ENCODE measurements around the gene PHF12. TPM values are rescaled to one million over a fixed set of nuclear protein-coding genes. Genes with fewer than 3 reads are reported as not detected.
A peak's percentile ranks its signal among the peaks of the same experiment; 100 is the strongest.
"Not testable (repeated sequence)": the region's sequence is repeated elsewhere in the genome, so short reads cannot be mapped to it uniquely, and the experiment has no call there.

Gene PHF12
- total RNA-seq, 1 donor from 2014 or later, result 16.8 TPM

DNA sequence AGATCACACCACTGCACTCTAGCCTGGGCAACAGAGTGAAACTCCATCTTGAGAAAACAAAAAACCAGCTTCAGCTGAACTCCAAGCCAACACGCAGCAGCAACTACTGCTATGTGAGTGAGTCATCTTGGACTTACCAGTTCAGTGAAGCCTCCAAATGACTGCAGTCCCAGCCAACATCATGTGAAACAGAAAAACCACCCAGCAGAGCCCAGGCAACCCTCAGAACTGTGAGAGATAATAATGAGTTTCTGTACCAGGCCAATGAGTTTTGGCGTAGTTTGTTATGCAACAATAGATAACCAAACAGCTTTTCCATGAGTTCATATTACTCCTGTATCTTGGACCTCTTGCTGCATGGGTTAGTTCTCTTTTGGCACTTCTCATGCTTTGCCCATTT lies 23.3 kb downstream of the PHF12 start:
- no peak for DNase-seq

DNA sequence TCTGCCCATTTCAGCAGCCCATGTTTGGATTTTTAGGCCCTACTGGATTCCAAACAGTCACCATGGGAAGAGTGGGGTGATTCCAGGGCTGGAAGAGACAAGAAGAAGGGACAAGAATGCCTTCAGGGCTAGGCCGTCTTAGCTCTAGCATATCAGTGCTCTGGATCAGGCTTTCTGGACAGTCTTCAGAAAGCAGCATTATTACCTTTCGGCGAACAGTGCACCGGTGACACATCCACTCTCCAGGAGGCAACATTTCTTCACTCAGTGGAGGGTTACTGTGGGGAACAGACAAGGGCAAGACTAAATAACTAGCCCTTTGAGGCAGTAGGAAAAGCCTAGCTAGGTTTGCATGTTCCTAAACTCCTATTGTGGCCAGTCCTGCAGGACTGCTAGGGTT lies 24.5 kb downstream of the PHF12 start:
- DNase-seq, result no peak

- DNase-seq, result no peak
Measured at GRCh38 chr17:28926366-28926765, 25.0 kb downstream of the PHF12 start.

DNA sequence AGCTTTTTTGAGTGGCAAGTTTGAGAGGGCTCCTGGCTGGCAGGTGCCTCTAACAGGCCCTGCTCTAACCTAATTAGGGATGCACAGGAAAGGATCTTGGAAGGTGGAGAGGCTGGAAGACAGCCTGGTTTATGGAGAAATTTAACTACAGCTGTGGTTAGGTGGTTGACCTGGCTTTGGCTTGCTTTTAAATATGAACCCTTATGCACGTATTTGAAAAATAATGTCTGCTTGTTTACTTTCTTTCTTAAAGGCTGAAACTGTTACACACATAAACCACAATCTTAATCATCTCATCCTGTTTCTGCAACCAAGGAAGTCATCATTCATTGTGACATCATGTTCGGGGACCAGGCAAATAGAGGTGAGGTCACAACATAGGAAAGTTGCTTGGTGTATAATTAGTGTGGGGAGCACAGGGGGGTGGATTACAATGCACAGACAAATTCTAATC lies 25.4 kb downstream of the PHF12 start:
- DNase-seq, result peak; percentile 92

GRCh38 chr17:28920201-28920600 lies 31.1 kb downstream of the PHF12 start:
- no peak for DNase-seq

- DNase-seq, result no peak
Measured at GRCh38 chr17:28918295-28918694, 33.0 kb downstream of the PHF12 start.

DNA sequence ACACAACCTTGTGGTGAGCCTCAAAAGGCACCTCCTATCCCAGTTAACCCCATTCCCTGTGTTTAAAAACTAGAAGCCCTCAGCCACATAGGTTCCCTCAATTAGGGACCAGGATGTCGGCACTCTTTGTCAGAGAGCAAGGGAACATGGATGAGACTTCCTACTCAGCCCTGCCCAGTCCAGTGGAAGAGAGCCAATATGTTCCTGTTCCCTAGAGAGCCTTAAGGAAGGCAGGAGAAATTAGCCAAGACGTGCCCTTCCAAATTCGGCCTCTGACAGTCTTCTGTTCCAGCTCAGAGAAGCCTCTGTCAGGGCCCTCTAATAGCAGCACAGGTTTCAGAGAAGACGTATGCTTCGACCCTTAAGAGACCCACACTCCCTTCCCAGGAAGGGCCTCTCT lies 33.9 kb downstream of the PHF12 start:
- DNase-seq, result no peak

- no peak for DNase-seq
Measured at GRCh38 chr17:28917029-28917428, 34.3 kb downstream of the PHF12 start.

DNA sequence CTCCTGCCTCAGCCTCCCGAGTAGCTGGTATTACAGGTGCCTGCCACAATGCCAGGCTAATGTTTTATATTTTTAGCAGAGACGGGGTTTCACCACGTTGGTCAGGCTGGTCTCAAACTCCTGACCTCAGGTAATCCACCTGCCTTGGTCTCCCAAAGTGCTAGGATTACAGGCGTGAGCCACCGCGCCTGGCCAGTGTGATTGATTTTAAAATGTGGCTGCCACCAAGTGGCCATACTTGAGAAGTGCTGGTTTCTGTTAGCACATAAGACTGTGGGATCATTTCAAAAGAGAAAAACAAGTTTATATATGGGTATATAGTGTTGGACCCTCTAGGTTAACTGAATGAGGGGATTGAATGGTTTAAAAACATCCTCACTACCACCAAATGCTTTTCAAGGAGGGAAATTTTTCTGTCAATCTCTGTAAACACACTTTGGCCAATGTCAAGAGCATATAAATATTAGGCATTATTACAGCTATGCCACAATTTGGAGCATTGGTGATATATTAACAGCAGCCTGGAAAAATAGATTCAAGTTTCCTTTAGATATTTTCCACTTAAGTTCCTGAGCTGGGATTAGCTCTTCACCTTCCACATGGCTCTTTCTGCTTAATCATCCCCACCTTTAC lies 34.9 kb downstream of the PHF12 start:
- peak; percentile 75 for DNase-seq

- no peak for DNase-seq
Measured at GRCh38 chr17:28912938-28913333, 38.4 kb downstream of the PHF12 start.

- peak; percentile 85 for DNase-seq
Measured at GRCh38 chr17:28912281-28912937, 38.9 kb downstream of the PHF12 start.

GRCh38 chr17:28911411-28912045 lies 39.8 kb downstream of the PHF12 start:
- no peak for DNase-seq

DNA sequence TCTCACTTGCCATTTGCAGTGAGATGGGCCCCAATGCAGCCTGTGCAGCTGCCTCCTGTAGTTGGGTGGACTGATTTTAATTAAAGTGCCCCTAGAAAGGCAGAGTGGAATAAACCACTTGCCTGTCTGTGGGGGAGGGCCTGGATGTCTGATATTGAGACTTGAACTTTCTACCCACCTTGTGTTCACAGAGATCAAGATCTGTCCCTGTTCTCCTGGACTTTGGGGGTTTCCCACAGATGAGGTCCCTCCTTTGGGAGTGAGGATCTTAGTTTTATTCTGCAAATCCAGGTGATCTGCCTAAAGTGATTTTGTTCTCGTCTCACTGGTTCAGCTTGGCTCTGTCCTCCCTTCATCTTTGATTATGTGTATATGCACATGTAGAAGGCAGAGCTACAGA lies 40.8 kb downstream of the PHF12 start:
- DNase-seq, result no peak

GRCh38 chr17:28908640-28909167 lies 42.6 kb downstream of the PHF12 start:
- DNase-seq, result peak; percentile 75

GRCh38 chr17:28907709-28908475 lies 43.4 kb downstream of the PHF12 start:
- no peak for DNase-seq

DNA sequence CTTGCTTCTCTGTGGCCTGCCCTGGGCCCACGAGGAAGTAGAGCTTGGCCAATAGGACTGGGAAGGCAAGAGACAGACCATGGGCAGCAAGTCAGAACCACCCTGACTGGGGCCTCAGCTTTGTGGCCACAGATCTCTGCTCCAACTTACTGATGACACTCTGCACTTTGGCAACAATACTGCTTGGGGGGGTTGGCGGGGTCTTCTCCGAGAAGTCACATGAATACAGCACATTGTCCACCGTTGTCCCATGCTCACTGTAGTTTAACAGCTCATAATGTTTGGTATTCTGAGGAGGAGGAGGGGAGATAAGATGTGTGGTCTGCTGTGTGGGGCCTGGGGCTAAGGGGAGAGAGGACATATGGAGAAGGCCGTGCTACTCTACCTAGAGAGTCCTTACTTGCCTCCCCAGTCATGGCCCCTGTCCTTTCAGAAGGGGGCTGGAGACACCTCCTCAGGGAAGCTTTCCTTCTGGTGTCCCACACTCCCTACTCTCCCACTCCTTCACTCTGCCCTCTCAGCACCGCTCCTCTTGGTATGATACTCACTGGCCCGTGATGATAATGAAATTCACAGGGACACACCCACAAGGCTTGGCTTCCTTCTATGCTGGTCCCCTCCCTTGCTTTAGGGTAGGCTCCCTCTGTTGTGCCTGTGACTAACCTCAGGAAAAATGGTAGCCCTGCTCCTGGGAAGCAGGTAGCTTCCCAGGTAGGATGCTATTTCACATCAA lies 44.4 kb downstream of the PHF12 start:
- no peak for DNase-seq

DNA sequence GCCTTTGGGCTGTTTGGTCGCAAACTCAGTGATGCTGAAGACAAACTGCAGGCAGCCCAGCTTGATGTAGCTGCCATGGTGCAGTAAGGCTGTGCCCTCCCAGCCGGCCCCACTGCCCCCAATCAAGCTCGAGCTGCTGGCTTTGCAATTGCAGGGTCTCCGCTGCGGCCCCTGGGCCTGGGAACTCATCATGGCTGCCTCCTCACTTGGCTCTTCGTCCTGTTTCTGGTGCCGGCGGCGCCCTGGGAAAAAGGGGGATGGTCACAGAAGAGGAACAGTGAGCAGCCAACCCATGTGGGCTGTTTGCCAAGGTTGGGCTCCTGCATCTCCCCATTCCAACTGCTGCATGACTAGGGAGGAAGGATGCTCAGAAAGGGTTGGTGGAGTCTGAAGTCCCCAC lies 45.0 kb downstream of the PHF12 start:
- DNase-seq, result no peak

- no peak for DNase-seq
Measured at GRCh38 chr17:28904800-28905199, 46.5 kb downstream of the PHF12 start.

GRCh38 chr17:28903546-28903841 lies 47.8 kb downstream of the PHF12 start:
- not testable (repeated sequence) for DNase-seq

DNA sequence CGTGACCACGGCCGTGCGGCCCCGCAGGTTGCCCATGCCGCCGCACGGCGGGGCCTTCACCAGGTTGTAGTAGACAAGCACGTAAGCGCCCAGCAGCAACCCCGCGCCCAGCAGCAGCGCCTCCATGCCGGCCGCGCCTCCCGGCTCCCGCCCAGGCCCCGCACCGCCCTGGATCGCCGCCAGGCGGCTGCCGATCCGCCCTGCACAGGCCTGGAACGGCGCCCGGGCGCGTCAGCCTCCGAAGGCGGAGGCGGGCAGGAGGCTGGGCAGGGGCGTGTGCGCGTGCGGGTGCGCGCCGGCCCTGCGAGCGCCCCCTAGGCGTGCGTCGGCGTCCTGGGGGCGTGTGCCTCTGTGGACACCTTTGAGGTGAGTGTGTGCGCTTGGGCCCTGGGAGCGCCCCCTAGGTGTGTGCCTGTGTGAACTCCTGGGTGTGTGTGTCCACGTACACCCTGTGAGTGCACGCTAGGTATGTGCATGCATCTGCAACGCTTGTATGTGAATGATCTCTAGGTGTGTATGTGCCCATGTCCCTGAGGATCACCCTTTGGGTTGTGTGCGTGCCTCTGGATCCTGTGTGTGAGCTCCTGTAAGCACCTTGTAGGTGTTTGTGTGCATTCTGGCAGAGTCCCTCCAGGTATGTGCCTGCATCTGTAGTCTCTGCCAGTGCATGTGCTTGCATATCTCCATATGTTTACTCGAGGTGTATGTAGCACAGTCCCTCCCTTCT lies 48.3 kb downstream of the PHF12 start, which contains the start of gene DHRS13:
TSS of gene DHRS13 (minus strand) at position 261 of the 727 bp plus-strand sequence. CDS start at position 126, 135 bp downstream.
- DNase-seq, result peak; percentile 97

Measured in dermis blood vessel endothelial cell (primary cell).